Ecto neural progenitor cell (in vitro differentiated cells): ENCODE data around the gene APOL6.
"Not testable (repeated sequence)": the region's sequence is repeated elsewhere in the genome, so short reads cannot be mapped to it uniquely, and the experiment has no call there.

Experiments used
- DNase-seq: peaks from one replicate; pipeline ENCODE4 v3.0.0-alpha.2; 2018; ENCODE audit warnings: low spot score

Gene APOL6

GRCh38 chr22:35637254-35637653 is 11.0 kb upstream of the APOL6 start:
- DNase-seq: no peak

GRCh38 chr22:35638001-35638400 is 10.2 kb upstream of the APOL6 start:
- no peak for DNase-seq

GRCh38 chr22:35638410-35638809 is 9.8 kb upstream of the APOL6 start:
- no peak for DNase-seq

GRCh38 chr22:35641494-35642120 is 6.6 kb upstream of the APOL6 start:
- DNase-seq: no peak

- no peak for DNase-seq
Observed at GRCh38 chr22:35642305-35642741, 5.9 kb upstream of the APOL6 start.

- no peak for DNase-seq
Observed at GRCh38 chr22:35643991-35644390, 4.3 kb upstream of the APOL6 start.

GRCh38 chr22:35645646-35646045 is 2.6 kb upstream of the APOL6 start:
- peak; percentile 23 for DNase-seq

GRCh38 chr22:35649026-35649553 is 844 bp downstream of the APOL6 start:
- DNase-seq: no peak

GRCh38 chr22:35649636-35650250 is 1.5 kb downstream of the APOL6 start:
- DNase-seq: no peak

GRCh38 chr22:35651085-35651484 is 2.8 kb downstream of the APOL6 start:
- DNase-seq: no peak

GRCh38 chr22:35653824-35654223 is 5.6 kb downstream of the APOL6 start:
- no peak for DNase-seq

GRCh38 chr22:35656284-35656752 is 8.1 kb downstream of the APOL6 start:
- DNase-seq: no peak

- DNase-seq: no peak
Observed at GRCh38 chr22:35657571-35658312, 9.5 kb downstream of the APOL6 start.

GRCh38 chr22:35660291-35661127 is 12.3 kb downstream of the APOL6 start:
- no peak for DNase-seq

- no peak for DNase-seq
Observed at GRCh38 chr22:35661464-35661863, 13.2 kb downstream of the APOL6 start.

- no peak for DNase-seq
Observed at GRCh38 chr22:35662914-35663313, 14.7 kb downstream of the APOL6 start.

- DNase-seq: no peak
Observed at GRCh38 chr22:35663371-35663770, 15.1 kb downstream of the APOL6 start.

GRCh38 chr22:35664955-35665587 is 16.8 kb downstream of the APOL6 start:
- no peak for DNase-seq

GRCh38 chr22:35666699-35667098 is 18.5 kb downstream of the APOL6 start:
- not testable (repeated sequence) for DNase-seq

GRCh38 chr22:35674335-35674734 is 26.1 kb downstream of the APOL6 start:
- DNase-seq: no peak

GRCh38 chr22:35676065-35676464 is 27.8 kb downstream of the APOL6 start:
- DNase-seq: not testable (repeated sequence)
